Neural crest cell (in vitro differentiated cells): ENCODE measurements around the gene SVIL. TPM values are rescaled to one million over a fixed set of nuclear protein-coding genes. Genes with fewer than 3 reads are reported as not detected.

Experiments
- DNase-seq: peaks from one replicate; pipeline ENCODE4 v3.0.0; 2021; ENCODE audit warnings: low read depth, mixed read lengths, low spot score
- H3K27ac Mint-ChIP-seq: one replicate; pipeline ENCODE4 v1.8.0; 2021; ENCODE audit warnings: mild to moderate bottlenecking, mixed read lengths; ENCODE audit not compliant: unreplicated experiment
- H3K27me3 Mint-ChIP-seq: 2 replicates; pipeline ENCODE4 v1.8.0; 2021; ENCODE audit warnings: low read depth, mild to moderate bottlenecking, mixed read lengths
- H3K36me3 Mint-ChIP-seq: 2 replicates; pipeline ENCODE4 v1.8.0; 2021; ENCODE audit warnings: low read depth, mild to moderate bottlenecking, mixed read lengths
- H3K4me1 Mint-ChIP-seq: 2 replicates; pipeline ENCODE4 v1.8.0; 2021; ENCODE audit warnings: mixed read lengths
- H3K4me3 Mint-ChIP-seq: one replicate; pipeline ENCODE4 v1.8.0; 2021; ENCODE audit warnings: mild to moderate bottlenecking, mixed read lengths
- H3K9me3 Mint-ChIP-seq: 2 replicates; pipeline ENCODE4 v1.8.0; 2021; ENCODE audit warnings: mixed read lengths
- CTCF ChIP-seq: fragments of 200-600 bp; sonication (generic); conservative IDR thresholded peaks from 2 replicates; pipeline ENCODE4 v1.5.0; 2021; ENCODE audit warnings: antibody characterized with exemption, mild to moderate bottlenecking
- total RNA-seq: library from RNA; stranded (reverse); gene quantifications from 2 replicates; pipeline ENCODE4 v1.2.1, GENCODE V29; 2021

The SVIL gene
- total RNA-seq, 1 donor from 2014 or later: 57.5 TPM

GRCh38 chr10:29546773-29547313 is 87.9 kb downstream of the SVIL start:
- Mint-ChIP-seq H3K27ac (no peak overlapping the region), H3K4me3 (no peak overlapping the region), H3K27me3 (no peaks in the 10 kb centered on the region)

GRCh38 chr10:29545122-29545521 is 89.6 kb downstream of the SVIL start:
- H3K36me3 Mint-ChIP-seq: peaks cover 9% of the 10 kb centered on the region

More at GRCh38 chr10:29546773-29547313, 87.9 kb downstream of the SVIL start:
- TF ChIP-seq CTCF: no peak
- peaks cover 24% of the 10 kb centered on the region for H3K4me1 Mint-ChIP-seq
- DNase-seq: no peak
- H3K9me3 Mint-ChIP-seq: no peaks in the 10 kb centered on the region
- H3K36me3 Mint-ChIP-seq: peaks cover 14% of the 10 kb centered on the region

GRCh38 chr10:29543715-29544114 is 91.1 kb downstream of the SVIL start:
- H3K4me3 Mint-ChIP-seq: no peak overlapping the region
- no peaks in the 10 kb centered on the region for H3K27me3 Mint-ChIP-seq
- no peak for DNase-seq
- no peak for TF ChIP-seq CTCF
- peaks cover 43% of the 10 kb centered on the region for H3K4me1 Mint-ChIP-seq
- no peak overlapping the region for H3K27ac Mint-ChIP-seq
- H3K36me3 Mint-ChIP-seq: peaks cover 8% of the 10 kb centered on the region
- H3K9me3 Mint-ChIP-seq: no peaks in the 10 kb centered on the region

More at GRCh38 chr10:29545122-29545521, 89.6 kb downstream of the SVIL start:
- no peak for TF ChIP-seq CTCF
- no peaks in the 10 kb centered on the region for H3K9me3 Mint-ChIP-seq
- no peak for DNase-seq
- H3K4me1 Mint-ChIP-seq: peaks cover 33% of the 10 kb centered on the region
- H3K4me3 Mint-ChIP-seq: no peak overlapping the region
- H3K27ac Mint-ChIP-seq: no peak overlapping the region
- H3K27me3 Mint-ChIP-seq: no peaks in the 10 kb centered on the region

- no peak for TF ChIP-seq CTCF
- Mint-ChIP-seq H3K36me3 (peaks cover 5% of the 10 kb centered on the region), H3K27ac (no peak overlapping the region), H3K9me3 (no peaks in the 10 kb centered on the region), H3K4me3 (no peak overlapping the region), H3K4me1 (peaks cover 51% of the 10 kb centered on the region), H3K27me3 (no peaks in the 10 kb centered on the region)
- no peak for DNase-seq
Measured at GRCh38 chr10:29542723-29543122, 92.0 kb downstream of the SVIL start.

GRCh38 chr10:29541422-29542210 is 93.2 kb downstream of the SVIL start:
- H3K9me3 Mint-ChIP-seq: no peaks in the 10 kb centered on the region
- peaks cover 56% of the 10 kb centered on the region for H3K4me1 Mint-ChIP-seq
- no peak overlapping the region for H3K4me3 Mint-ChIP-seq
- H3K36me3 Mint-ChIP-seq: peaks cover 5% of the 10 kb centered on the region
- TF ChIP-seq CTCF: no peak
- H3K27ac Mint-ChIP-seq: no peak overlapping the region
- H3K27me3 Mint-ChIP-seq: no peaks in the 10 kb centered on the region
- DNase-seq: no peak
